PC-3 (cell line): ENCODE results near the gene ZMYND11. TPM values are rescaled to one million over a fixed set of nuclear protein-coding genes. Genes with fewer than 3 reads are reported as not detected.

Experiments used
- ATAC-seq: fragments of 200-7000 bp; cut with Tn5 transposase; 2 replicates; pipeline ENCODE4 v1.9.1; 2020; ENCODE audit warnings: mild to moderate bottlenecking, moderate library complexity
- BruUV-seq: library from RNA; stranded (reverse); fragments of 400-500 nt; replicated peaks from 2 replicates; lab custom pipeline; 2021; lab: Mats Ljungman, UMichigan
- CTCF ChIA-PET: fragments of 300-600 bp; sonication (Branson Sonifier 250); formaldehyde crosslinking; loops from one replicate; lab custom pipeline; 2022; ENCODE audit warnings: antibody characterized with exemption; lab: Charles Lee
- POLR2A ChIA-PET: fragments of 300-600 bp; sonication (Branson Sonifier 250); formaldehyde crosslinking; loops from one replicate; lab custom pipeline; 2022; ENCODE audit warnings: antibody characterized with exemption; ENCODE audit not compliant: unreplicated experiment; lab: Charles Lee
- DNase-seq: peaks from one replicate; pipeline ENCODE4 v3.0.0-alpha.2; 2015
- H2AFZ ChIP-seq: fragments of 300-600 bp; sonication (generic); 2 replicates; pipeline ENCODE4 v1.6.0; 2016; ENCODE audit warnings: antibody characterized with exemption, low read length
- H3F3A ChIP-seq: fragments of 300-600 bp; sonication (generic); one replicate; pipeline ENCODE4 v1.6.0; 2017; ENCODE audit warnings: antibody characterized with exemption, low read length, control low read depth, mild to moderate bottlenecking; ENCODE audit not compliant: unreplicated experiment
- H3K27ac ChIP-seq: fragments of 300-600 bp; sonication (generic); 2 replicates; pipeline ENCODE4 v1.5.1; 2016; ENCODE audit warnings: mild to moderate bottlenecking, low read length
- H3K27me3 ChIP-seq: fragments of 300-600 bp; sonication (generic); 2 replicates; pipeline ENCODE4 v1.6.1; 2016; ENCODE audit warnings: low read length, mixed read lengths
- H3K36me3 ChIP-seq: fragments of 300-600 bp; sonication (generic); 2 replicates; pipeline ENCODE4 v1.6.1; 2016; ENCODE audit warnings: low read depth, mixed run types, low read length, mixed read lengths
- H3K4me1 ChIP-seq: fragments of 300-600 bp; sonication (generic); 2 replicates; pipeline ENCODE4 v1.5.1; 2016; ENCODE audit warnings: low read length; ENCODE audit not compliant: insufficient read depth
- H3K4me2 ChIP-seq: fragments of 300-600 bp; sonication (generic); 2 replicates; pipeline ENCODE4 v1.6.0; 2016; ENCODE audit warnings: low read length
- H3K4me3 ChIP-seq: fragments of 300-600 bp; sonication (generic); 2 replicates; pipeline ENCODE4 v1.5.1; 2016; ENCODE audit warnings: mild to moderate bottlenecking, low read length, mixed read lengths
- H3K79me2 ChIP-seq: fragments of 300-600 bp; sonication (generic); 2 replicates; pipeline ENCODE4 v1.6.1; 2017; ENCODE audit warnings: low read length, mixed read lengths
- H3K9ac ChIP-seq: fragments of 300-600 bp; sonication (generic); 2 replicates; pipeline ENCODE4 v1.6.0; 2016; ENCODE audit warnings: mild to moderate bottlenecking, low read length
- H3K9me2 ChIP-seq: fragments of 300-600 bp; sonication (generic); replicated peaks from 2 replicates; pipeline ENCODE4 v1.6.1; 2016; ENCODE audit warnings: mixed run types, low read length, mixed read lengths
- H3K9me3 ChIP-seq: fragments of 300-600 bp; sonication (generic); 2 replicates; pipeline ENCODE4 v1.6.1; 2016; ENCODE audit warnings: low read length, mixed read lengths
- H4K20me1 ChIP-seq: fragments of 300-600 bp; sonication (generic); 2 replicates; pipeline ENCODE4 v1.6.1; 2016; ENCODE audit warnings: low read length, mixed read lengths
- CTCF ChIP-seq: fragments of 300-600 bp; sonication (generic); conservative IDR thresholded peaks from 2 replicates; pipeline ENCODE4 v1.5.1; 2017; ENCODE audit warnings: antibody characterized with exemption, low read depth, mild to moderate bottlenecking, low read length
- EZH2 ChIP-seq: fragments of 300-600 bp; sonication (generic); IDR thresholded peaks from one replicate; pipeline ENCODE4 v1.6.1; 2017; ENCODE audit warnings: antibody characterized with exemption, mild to moderate bottlenecking, low read length; ENCODE audit not compliant: unreplicated experiment
- EZH2phosphoT487 ChIP-seq: fragments of 300-600 bp; sonication (generic); IDR thresholded peaks from 2 replicates; pipeline ENCODE4 v1.6.1; 2018; ENCODE audit warnings: mild to moderate bottlenecking, antibody characterized with exemption, low read length, borderline replicate concordance
- intact Hi-C: fragments of 100-400 bp; cut with micrococcal nuclease; formaldehyde crosslinking; loops from 2 replicates; pipeline ENCODE4 v1.9.0; 2023
- total RNA-seq: library from RNA; depleted of rRNA; stranded (reverse); fragments of >200 nt; gene quantifications from 2 replicates; pipeline ENCODE4 v1.2.3, GENCODE V29; 2014

ZMYND11 gene
- total RNA-seq, 1 experiment from 2014 or later: 17.1 TPM

DNA sequence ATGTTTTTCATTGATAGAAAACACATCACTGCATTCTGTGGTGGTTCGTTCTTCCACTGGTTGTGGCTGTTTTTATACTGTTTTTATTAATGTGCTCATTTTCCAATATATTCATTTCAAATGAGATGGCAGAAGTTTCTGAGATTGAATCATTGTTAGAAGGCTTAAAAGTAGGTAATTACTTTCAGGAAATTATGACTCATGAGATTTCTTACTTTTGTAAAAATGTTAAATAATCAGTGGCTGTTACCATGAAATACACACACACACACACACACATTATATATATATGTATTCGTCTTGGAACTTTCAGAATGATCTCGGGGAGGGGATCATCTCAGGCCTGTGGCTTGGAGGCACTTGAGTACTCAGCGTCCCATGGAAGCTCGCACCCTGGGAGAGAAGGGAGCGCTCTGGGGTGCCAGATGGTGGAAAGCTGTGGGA, 66.1 kb downstream of the ZMYND11 start:
- Histone ChIP-seq H3K4me3 (no peak overlapping the region), H2AFZ (no peak overlapping the region), H3K4me2 (no peak overlapping the region), H3K9me3 (no peaks in the 10 kb centered on the region), H3F3A (no peaks in the 10 kb centered on the region), H3K9ac (no peak overlapping the region), H3K27me3 (no peaks in the 10 kb centered on the region), H4K20me1 (no peaks in the 10 kb centered on the region), H3K9me2 (no peaks in the 10 kb centered on the region), H3K79me2 (no peaks in the 10 kb centered on the region), H3K27ac (no peak overlapping the region), H3K4me1 (no peaks in the 10 kb centered on the region), H3K36me3 (no peaks in the 10 kb centered on the region)
- no TSS peak for BruUV-seq
- ChIA-PET CTCF (no interaction called here), POLR2A (no interaction called here)
- ATAC-seq: no peak
- DNase-seq: no peak
- intact Hi-C loops: no loop called here
- TF ChIP-seq CTCF (no peak), EZH2phosphoT487 (no peak), EZH2 (no peak)

GRCh38 chr10:208616-209015, 73.4 kb downstream of the ZMYND11 start:
- CTCF ChIA-PET: no interaction called here
- BruUV-seq: no TSS peak
- no peak for ATAC-seq

More at GRCh38 chr10:208616-209015, 73.4 kb downstream of the ZMYND11 start:
- POLR2A ChIA-PET: no interaction called here
- Histone ChIP-seq H3K79me2 (no peaks in the 10 kb centered on the region), H3K9ac (no peak overlapping the region), H3K4me2 (no peak overlapping the region), H4K20me1 (no peaks in the 10 kb centered on the region), H3K27ac (no peak overlapping the region), H3K9me3 (no peaks in the 10 kb centered on the region), H3K4me3 (no peak overlapping the region), H3K9me2 (no peaks in the 10 kb centered on the region), H3K27me3 (no peaks in the 10 kb centered on the region), H3K4me1 (no peaks in the 10 kb centered on the region), H3F3A (no peaks in the 10 kb centered on the region), H2AFZ (no peak overlapping the region), H3K36me3 (no peaks in the 10 kb centered on the region)
- no peak for DNase-seq
- intact Hi-C loops: loop anchor here (1.0 kb wide), 1 partner anchor 30 kb away; no protein-coding TSS in a partner anchor
- no peak for TF ChIP-seq EZH2phosphoT487
- TF ChIP-seq EZH2: no peak
- TF ChIP-seq CTCF: no peak
